ENCODE measurements around the gene ACCSL.

GRCh38 chr11:44006917-44007361 lies 40.8 kb upstream of the ACCSL start:
- TF ChIP-seq CTCF (IDR thresholded peaks at IDR 0.05) = no peak
- TF ChIP-seq ZFX (IDR thresholded peaks at IDR 0.05; ENCODE audit: borderline replicate concordance) = no peak
